LNCAP (cell line): ENCODE data around the gene TXNDC2.

Experiments
- TF ChIP-seq, protein P1 (sequence below): fragments of 450-650 bp; IDR thresholded peaks from 2 replicates; pipeline ENCODE4 v1.5.1; 2017; ENCODE audit warnings: mild to moderate bottlenecking

The TXNDC2 gene

DNA sequence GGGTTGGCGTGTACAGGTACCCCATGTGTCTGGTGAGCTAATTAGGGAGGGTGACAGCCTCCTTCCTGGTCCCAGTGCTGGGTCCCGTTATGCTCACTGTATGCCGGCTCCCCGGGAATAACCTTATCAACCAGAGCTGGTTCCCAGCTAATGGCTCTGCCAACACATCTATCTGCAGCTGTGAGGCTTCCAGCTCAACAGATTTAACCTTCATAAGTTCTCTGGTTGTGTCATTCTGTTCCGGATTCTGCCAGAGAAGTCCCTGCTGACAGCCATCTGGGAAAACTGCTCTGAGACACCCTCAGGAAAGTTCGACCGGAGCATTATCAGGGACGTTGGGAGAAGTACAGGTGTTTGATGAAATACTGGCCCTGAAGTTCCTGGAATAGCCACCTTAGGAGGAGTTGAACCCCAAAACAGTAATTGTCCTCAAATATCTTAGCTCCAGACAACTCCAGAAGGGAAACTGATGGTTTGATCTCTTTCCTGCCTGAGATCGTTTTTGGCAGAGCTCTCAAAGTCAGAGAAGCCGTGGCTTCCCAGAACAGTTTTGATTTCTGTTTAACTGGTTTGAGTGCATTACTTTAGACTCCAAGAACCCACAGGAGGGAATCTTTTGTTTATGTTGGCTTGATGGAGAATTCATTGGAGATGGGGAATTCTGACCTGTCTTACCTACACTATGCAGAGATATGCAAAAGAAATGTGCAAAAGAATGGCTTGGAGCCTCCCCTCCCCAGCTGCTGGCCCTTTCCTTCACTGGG is 39.4 kb upstream of the TXNDC2 start:
- TF ChIP-seq, protein P1, sequence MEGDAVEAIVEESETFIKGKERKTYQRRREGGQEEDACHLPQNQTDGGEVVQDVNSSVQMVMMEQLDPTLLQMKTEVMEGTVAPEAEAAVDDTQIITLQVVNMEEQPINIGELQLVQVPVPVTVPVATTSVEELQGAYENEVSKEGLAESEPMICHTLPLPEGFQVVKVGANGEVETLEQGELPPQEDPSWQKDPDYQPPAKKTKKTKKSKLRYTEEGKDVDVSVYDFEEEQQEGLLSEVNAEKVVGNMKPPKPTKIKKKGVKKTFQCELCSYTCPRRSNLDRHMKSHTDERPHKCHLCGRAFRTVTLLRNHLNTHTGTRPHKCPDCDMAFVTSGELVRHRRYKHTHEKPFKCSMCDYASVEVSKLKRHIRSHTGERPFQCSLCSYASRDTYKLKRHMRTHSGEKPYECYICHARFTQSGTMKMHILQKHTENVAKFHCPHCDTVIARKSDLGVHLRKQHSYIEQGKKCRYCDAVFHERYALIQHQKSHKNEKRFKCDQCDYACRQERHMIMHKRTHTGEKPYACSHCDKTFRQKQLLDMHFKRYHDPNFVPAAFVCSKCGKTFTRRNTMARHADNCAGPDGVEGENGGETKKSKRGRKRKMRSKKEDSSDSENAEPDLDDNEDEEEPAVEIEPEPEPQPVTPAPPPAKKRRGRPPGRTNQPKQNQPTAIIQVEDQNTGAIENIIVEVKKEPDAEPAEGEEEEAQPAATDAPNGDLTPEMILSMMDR = no peak

DNA sequence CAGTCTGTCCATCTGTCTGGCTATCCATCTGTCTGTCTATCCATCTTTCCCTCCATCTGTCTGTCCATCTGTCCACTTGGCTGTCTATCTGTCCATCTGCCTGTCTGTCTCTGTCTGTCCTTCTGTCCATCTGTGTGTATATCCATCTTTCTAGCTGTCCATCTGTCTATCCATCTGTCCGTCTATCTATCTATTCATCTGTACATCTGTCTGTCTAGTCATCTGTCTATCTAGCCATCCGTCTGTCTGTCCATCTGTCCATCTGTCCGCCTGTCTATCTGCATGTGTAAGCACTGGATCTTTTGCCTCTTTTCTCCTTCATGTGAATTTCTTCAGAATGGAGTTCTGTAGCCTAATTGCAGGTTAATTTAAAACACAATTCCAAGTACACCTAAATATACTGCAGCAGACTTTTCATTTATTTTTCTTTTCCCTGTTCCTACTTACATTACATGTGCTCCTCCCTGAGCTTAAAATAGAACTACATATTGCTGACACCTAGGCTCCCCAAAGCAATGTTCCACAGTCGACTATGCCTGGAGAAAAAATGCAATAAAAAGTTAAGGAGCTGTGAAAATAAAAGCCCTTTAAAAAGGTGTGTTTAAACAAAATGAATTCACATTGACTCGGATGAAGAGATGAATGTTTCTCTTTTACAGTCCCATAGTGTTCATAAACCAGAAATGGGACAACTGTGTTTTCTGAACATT is 37.4 kb upstream of the TXNDC2 start:
- TF ChIP-seq, protein P1 = no peak

DNA sequence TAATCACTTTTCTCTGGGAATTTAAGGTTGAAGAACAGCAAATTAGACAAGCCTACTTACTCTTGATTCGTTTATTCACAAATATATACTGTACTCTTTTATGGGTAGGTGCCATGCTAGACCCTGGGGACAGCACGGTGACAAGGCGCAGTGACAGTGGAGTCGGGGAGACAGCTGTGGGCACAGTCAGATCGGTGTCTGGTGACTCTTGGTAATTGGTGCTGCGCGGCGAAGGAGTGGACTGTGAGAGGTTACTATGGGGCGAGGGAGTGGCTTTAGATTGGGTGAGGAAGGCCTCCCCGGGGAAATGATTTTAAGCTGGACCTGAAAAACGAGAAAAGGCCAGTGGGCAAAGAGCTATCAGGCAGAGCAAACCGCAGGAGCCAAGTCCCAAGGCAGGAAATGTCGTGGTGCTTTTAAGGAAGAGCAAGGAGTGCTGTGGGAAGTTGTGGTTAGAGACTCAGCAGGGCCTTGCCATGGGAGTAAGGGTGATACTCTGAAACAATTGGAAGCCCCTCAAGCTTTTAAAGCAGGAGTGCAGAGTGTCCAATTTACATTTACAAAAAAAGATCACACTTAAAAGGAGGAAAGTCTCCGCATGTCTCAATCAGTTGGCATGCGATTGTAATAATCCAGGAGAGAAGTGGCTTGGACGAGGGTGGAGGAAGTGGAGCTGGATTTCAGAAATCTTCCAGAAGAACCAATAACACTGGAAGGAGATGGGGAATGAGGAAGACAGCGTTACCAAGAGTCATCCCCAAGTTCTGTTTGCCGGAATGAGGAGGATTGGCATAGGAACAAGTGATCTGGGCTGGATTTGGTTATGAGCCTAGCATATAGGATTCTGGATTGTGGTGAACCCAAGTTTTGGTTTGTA is 36.1 kb upstream of the TXNDC2 start:
- TF ChIP-seq, protein P1 = no peak

DNA sequence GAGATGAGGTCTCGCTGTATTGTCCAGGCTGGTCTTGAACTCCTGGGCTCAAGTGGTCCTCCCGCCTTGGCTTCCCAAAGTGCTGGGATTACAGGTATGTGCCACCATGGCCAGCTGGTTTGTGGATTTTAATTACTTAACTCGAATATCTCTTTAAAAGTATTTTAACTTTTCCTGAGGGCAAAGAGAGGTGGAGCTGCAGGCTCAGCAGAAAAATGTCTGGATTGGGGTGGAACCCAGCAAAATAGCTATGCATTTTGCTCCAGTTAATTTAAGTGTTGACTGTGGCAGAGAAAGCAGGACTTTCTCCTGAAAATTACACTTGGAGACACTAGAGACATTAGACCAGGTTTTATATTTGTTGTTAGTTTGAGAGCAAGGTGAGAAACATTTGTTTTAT is 35.5 kb upstream of the TXNDC2 start:
- TF ChIP-seq, protein P1 = no peak

DNA sequence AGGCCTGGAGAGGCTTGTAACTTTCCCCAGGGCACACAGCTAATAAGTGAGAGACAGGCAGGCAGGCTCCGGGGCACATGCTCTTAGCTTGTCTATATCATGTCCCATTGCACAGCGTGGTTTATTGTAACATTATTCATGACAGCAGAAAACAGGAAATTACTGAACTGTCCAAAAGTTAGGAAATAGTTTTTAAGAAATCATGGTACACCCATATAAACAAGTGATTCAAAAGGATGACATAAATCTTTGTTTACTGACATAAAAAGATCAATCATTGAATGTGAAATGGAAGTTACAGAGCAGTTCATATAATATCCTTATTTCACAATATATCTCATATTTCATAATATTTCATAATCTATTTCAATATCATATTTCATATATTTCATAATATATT is 34.3 kb upstream of the TXNDC2 start:
- TF ChIP-seq, protein P1 = no peak

DNA sequence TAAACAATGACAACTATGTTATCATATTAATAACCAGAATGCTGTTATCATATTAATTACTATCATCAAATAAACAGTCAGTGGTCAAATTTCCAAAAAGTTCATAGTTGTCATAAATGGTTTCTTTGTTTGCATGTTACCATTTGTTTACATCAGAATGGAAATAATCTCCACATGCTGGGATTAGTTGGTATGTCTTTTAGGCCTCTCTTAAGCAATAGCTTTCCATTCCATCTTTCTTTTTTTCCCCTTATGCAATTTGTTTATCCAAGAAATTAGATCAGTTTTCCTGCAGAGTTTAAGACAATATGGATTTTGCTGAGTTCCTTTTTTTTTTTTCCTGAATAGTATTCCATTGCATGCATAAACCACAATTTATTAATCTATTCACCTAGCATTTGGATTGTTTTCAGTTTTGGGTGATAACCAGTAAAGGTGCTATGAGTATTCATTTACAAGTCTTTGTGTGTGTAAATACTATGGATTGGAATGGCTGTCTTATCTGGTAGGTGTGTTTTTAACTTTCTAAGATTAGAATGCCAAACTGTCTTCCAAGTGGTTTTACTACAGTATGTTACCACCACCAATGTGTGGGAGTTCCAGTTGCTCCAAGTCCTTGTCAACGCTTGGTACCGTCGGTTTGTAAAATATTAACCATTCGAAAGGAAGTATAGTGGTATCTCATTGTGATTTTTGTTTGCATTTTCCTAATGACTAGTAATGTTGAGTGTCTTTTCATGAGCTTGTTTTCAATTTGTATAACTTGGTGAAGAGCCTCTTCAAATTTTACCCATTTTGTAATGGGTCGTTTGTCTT is 33.3 kb upstream of the TXNDC2 start:
- TF ChIP-seq, protein P1 = no peak
